ENCODE measurements around the gene FRMD4A.
"Not testable (repeated sequence)": the region's sequence is repeated elsewhere in the genome, so short reads cannot be mapped to it uniquely, and the experiment has no call there.

GRCh38 chr10:14042051-14042450 is 288.7 kb downstream of the FRMD4A start:
- TF ChIP-seq, protein P1, sequence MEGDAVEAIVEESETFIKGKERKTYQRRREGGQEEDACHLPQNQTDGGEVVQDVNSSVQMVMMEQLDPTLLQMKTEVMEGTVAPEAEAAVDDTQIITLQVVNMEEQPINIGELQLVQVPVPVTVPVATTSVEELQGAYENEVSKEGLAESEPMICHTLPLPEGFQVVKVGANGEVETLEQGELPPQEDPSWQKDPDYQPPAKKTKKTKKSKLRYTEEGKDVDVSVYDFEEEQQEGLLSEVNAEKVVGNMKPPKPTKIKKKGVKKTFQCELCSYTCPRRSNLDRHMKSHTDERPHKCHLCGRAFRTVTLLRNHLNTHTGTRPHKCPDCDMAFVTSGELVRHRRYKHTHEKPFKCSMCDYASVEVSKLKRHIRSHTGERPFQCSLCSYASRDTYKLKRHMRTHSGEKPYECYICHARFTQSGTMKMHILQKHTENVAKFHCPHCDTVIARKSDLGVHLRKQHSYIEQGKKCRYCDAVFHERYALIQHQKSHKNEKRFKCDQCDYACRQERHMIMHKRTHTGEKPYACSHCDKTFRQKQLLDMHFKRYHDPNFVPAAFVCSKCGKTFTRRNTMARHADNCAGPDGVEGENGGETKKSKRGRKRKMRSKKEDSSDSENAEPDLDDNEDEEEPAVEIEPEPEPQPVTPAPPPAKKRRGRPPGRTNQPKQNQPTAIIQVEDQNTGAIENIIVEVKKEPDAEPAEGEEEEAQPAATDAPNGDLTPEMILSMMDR (IDR thresholded peaks at IDR 0.05) = not testable (repeated sequence)
- TF ChIP-seq ZFX (IDR thresholded peaks at IDR 0.05; ENCODE audit: borderline replicate concordance) = not testable (repeated sequence)
